HS-27A (cell line): ENCODE results near the gene NAP1L1.

Source experiments
- DNase-seq: peaks from one replicate; pipeline ENCODE4 v3.0.0-alpha.2; 2012; ENCODE audit warnings: low read depth, missing footprints

Gene NAP1L1

DNA sequence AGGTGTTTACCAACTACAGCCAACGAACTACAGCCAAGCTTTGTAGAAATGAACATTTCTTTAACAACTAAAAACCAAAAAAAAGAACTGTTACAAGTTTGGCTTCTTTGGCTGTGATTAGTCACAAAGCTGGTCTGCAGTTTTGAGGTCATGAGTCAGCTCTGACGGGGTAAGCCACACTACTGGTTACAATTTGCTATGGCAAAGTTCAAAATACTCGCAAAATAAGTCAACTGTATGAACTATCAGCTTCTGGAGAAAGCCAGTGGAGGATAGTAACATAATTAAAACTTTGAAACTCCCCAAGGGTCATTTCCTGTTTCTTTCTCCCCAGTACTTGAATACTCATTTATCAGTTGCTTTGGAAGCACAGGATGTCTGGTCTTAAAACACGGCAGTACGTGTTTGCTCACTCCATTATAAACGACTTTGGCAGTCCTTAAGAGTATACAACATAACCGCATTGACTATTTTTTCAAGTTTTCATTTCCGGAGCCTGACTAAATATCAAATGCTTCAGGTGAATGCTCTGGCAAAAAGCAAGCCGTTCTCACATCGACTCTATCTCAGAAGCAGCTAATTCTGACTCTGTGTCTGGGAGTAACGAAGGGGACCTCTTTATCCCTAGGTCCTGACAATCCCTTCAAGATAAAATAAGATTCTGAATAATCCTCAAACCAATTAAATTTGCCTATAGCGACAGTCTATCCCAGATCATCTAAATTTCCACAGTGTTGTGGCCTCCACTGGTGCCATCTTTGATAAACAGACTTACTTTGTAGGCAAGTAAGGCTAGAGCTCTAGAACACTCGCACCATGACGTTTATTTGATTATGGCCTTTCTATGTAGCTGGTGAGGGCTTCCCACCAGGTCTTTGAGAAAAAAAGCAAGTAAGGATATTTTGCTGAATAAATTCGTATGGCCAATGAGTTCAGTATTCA lies 63.5 kb downstream of the NAP1L1 start:
- peak; percentile 91 for DNase-seq

DNA sequence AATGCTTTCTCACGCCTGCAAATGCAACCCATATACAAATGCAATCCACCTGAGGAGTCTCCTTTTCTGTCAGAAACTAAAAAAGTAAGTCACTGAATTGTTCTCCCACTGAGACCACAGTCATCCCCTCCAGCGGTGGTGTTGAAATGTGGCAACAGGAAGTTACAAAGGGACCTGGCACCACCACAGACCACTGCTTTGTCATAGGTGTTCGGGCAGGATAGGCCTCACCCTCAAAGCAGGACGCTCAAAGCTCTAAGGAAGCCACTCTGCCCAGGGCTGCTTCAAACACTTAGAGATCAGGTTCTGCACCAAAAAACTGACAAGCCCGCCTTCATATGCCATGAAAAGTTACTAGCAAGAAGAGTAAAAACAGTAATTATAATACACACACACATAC lies 64.2 kb downstream of the NAP1L1 start:
- DNase-seq, result no peak

DNA sequence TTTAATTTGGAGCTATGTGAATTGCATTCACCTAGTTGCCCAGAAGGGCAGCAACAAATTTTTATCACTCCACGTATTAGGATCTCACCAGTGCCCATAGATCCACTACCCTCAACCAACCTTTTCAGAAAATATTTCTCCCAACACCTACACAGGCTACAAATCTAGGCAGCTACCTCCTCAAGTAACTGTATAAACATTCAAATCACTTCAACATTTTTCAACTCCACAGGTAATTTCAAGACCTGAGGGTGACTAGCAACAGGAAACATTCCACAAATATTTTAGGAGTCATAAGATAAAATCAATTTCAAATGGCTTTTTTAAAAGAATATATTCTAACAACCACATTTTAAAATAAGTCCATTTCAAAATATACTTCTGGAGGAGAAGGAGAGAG lies 65.8 kb downstream of the NAP1L1 start:
- no peak for DNase-seq

DNA sequence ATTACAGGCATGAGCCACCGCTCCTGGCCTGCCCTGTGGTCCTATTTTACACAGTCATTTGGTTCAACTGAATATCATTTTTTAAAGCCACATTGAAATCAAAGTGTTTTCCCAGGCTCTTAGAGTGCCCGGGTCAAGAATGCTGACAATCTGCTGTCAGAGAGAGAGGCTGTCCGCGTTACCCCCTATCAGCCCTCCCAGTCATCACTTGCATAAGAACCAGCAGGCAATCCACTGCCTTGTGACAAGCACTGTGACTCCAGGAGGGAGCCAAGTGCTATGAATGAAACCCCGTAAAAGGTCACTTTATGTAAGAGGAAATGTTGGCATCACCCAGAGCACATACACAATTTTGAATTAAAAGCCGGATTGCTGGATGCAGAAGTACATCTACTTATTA lies 66.4 kb downstream of the NAP1L1 start:
- DNase-seq, result no peak

DNA sequence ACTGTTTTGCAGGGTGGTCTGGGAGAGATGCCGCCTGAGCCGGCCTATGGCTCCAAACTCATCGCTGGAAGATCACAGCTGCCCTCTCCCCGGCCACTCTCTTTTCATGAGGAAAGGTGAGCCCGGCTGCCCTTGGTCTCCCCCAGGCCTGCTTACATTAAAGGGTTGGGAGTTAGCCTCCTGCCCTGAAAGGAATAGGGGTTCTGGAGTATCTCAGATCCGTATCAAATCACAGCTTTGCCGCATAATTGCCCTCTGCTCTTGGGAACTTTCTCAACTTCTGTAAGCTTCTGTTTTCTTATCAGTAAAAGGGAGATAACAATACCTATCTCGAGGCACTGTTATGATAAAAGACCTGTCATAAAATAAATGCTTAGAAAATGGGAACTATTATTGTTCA lies 70.5 kb downstream of the NAP1L1 start:
- no peak for DNase-seq

DNA sequence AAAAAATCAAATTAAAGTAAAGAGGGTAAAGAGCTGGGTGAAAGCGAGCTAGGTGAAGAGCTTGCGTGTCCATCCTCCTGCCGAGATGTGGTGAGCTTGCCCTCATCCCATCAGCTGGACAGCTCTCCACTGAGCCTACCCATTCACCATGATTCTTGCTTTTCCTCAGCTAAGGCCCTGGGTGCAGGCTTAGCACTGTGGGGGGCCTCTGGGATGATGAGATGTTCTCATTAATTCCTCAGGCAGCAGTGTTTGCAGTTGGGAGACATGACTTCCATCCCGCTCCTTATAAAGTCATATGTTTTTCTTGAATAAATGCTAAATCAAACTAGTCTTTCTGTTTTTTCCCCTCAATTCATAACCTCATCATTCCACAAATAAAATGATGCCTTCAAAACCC lies 70.9 kb downstream of the NAP1L1 start:
- no peak for DNase-seq

DNA sequence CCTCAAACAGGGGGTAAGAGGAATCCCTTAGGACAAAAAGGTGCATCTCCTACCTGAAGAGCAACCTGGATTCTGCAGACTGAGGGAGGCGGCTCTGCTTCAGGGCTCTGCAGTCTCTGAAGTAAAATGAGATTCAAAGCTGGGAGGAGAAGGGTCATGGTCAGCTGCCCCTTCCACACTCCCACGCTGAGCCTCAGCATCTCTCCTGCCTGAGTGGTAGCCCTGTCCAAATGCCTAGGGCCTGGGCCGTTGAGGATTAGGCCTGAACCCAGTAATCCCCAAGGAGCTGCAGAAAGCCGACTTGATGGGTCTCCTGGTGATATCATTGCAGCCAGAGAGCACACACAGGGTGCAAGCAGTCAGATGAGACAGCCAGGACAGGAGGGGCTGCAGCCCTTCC lies 71.8 kb downstream of the NAP1L1 start:
- no peak for DNase-seq

DNA sequence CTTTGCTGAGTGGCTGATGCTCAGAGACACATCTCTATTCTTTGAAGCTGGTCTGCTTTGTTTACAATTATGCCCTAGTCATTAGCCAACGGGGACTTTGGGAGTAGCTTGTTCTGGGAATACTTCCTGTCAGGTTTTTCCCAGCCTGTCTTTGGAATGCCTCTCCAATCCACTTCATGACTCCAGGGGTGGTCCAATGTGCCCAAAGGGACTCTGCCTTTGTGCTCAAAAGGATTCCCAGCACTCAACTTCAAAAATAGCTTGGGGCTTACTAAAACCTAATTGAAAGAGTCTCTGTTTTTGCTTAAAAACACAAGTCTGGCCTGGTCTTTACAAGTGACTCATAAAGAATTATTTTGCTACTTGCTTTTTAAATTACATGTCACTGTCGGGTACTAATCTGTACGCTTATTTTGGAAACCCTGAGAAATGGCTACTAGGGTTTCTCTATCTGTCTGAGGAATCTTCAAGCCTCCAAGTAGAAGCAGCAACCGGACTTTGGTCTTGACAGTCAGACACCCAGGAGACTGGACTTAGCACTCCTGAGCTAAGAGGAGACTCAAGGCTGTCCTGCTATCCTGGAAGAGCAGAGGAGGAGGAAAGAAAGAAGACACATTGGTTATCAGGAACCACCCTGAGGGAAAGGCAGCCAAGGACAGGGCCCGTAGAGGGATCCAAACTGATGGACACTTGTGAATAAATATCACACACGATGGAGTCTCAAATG lies 73.6 kb downstream of the NAP1L1 start:
- DNase-seq, result no peak

DNA sequence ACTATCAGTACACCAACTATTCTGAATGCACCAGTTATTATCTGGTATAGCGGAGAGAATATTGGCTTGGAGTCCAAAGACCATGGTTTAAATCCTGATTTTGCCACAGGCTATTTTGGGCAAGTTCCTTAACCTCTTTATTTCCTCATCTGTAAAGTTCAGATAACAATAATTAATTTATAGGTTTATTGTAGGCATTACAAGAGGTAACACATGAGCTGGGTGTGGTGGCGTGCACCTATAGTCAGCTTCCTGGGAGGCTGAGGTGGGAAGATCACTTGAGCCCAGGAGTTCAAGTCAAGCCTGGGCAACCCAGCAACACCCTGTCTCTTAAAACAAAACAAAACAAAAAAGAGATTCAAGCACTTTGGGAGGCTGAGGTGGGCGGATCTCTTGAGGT lies 76.1 kb downstream of the NAP1L1 start:
- no peak for DNase-seq

DNA sequence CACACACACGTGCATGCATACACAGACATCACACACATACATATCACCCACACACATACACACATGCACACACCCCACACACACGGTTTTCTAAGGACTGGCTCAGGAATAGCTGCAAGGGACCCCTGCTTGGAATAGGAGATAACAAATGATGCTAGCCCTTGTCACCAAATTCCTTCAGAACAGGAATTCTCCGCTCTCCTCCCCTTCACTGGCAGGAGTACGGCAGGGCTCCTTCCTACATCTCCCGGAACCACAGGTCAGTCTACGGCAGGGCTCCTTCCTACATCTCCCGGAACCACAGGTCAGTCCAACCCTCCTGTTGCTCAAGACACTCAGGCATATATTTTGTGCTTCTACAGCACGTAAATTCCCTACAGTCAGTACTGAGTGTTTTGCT lies 76.8 kb downstream of the NAP1L1 start:
- DNase-seq, result no peak

DNA sequence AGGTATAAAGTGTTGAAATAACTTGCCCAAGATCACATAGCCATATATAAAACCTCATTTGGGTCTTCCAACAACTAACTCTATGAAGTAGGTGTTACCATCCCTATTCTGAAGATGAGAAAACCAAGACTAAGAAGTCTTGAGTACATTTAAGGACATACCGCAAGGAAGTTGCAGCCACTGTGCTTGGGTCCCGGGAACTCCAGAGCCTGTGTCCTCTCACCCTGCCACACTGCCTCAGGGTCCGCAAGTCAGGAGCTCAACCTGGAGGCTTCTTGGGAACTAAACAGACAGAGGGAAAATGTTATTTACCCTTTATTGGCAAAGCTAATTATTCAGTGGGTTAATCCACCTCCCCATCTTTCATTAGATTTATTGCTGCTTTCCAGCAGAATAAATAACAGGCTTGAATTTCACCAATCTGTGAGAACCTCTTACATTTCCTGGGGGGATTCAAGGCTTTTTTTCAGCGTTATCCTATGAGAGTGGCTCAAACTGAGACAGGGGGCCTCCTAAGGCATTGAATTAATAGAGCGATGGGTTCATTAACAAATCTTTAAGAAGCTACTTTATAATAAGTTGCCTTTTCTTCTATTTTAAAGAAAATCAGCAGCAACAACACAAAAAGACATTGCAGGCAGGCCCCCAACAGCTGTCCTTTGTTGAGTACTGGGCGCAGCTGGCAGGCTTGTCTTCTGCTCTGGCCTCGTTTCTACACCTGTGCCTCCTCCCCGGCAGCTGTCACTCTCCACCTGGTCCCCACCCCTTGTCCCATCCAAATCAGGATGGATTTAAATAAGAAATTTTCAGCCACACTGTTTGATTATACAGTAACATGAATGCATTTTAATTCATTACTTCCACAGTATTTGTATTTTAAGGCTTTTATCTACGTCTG lies 78.2 kb downstream of the NAP1L1 start:
- DNase-seq, result no peak

DNA sequence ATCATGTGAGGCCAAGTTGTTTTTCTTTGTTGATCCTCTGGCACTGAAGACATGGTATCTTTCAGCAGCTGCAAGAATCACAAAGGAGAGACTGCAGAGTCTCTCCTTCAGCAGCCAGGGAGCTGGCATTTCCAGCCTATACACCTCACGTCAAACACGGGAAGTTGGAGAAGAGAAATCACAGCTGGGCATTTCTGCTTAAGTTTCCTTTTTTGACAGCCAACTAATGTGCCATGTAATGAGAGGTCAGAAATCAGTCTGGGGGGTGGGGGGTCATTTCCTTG lies 81.2 kb downstream of the NAP1L1 start:
- no peak for DNase-seq

DNA sequence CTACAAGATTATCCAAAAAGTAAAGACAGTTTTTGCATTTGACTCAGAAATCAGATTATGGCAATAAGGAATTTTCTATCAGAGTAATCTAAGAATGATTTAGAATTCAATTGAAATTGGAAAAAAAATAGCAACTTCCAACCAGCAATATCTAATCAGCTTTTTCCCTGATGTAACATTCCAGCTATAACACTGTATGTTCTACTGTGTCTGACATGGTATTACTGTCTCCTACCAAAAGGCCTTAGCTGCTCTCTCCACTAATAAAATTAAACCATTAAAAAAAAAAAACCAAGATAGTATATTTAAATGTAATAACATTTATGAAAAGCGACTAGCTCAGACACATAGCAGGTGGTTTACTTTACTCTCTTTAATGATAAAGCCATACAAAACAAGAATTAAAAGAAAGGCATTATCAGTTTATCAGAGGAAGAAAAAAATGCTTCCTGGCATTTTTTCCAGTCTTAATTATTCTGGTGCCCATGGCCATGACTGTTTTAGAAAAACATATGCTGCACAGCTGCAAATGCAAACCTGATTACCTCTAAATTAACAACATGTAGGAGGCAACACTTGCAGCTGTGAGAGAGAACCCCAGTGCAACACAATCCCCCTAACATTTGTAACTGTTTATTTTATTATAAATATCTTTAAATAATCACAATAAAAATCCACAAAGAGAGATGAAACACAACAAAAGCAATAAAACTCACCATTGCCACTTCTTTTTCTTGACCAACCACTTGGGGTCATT lies 81.7 kb downstream of the NAP1L1 start:
- DNase-seq, result no peak

DNA sequence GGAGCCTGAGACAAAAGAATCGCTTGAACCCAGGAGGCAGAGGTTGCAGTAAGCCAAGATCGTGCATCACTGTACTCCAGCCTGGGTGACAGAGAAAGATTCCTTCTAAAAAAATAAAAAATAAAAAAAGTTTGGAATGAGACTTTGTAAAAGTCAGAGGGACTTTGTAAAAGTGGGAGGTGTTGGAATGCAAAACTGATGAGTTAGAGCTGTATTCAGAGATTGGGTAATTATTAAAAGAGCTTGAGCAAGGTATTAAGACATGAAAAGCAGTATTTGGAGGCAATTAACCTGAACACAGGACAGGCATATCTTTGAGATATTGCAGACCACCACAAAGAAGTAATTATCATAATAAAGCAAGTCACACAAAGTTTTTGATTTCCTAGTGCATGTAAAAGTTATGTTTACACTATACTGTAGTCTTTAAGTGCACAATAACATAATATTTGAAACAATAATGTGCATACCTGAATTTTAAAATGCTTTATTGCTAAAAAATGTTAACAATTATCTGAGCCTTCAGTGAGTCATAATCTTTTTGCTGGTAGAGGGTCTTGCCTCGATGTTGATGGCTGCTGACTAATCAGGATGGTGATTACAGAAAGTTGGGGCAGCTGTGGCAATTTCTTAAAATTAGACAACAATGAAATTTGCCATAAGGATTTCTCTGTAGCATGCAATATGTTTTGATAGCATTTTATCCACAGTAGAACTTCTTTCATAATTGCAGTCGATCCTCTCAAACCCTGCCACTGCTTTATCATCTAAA lies 86.0 kb downstream of the NAP1L1 start:
- DNase-seq, result no peak

DNA sequence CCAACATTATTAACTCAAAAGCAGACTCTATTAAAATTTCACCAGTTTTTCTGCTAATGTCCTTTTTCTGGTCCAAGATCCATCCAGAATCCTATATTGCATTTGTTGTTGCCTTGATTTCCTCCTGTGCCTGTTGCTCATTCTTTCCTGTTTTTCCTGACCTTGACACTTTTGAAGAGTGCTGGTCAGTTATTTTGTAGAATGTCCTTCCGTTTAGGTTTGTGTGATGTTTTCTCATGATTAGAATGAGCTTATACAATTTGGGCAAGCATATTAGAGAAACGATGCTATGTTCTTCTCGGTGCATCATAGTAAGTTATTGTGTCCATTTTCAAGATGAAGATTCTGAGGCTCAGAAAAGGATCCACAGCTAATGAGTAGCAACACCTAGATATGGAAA lies 86.8 kb downstream of the NAP1L1 start:
- no peak for DNase-seq

DNA sequence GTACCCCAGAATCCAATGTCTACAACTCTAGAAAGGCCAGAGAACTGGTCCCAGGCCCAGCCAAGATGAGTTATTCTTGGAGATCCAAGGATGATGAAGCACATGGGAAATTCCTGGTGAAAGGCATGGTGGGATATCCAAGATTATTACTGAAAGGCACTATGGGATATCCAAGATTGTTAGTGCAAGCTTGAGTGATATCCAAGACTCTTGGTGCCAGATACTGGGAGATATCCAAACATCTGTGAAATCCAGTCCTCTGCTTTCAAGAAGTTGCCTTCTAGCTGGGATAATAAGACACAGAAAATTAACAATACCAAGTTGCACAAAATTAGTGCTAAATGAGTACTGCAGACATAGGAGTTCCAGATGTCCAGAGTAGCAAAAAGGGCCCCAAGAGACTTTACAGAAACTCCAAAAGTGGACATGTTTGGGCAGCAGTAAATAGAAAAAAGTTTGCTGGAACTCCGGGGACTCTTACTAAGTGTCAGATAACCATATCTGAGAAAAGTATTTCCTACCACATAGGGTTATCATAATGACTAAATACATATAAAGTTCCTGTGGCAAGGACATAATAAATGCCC lies 87.5 kb downstream of the NAP1L1 start:
- no peak for DNase-seq

DNA sequence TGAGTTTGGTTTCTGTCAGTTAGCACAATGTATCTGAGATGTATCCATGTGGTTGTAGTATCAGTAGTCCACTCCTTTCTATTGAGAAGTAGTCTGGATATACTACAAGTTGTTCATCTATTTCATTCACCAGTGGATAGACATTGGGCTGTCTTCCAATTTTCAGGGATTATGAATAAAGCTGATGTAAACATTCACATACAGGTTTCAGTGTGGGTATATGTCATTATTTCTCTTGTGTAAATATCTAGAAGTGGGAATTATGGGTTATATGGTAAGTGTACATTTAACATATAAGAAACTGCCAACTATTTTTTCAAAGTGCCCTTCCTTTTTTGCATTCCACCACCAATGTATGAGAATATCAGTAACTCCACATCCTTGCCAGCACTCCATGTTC lies 88.8 kb downstream of the NAP1L1 start:
- DNase-seq, result no peak

DNA sequence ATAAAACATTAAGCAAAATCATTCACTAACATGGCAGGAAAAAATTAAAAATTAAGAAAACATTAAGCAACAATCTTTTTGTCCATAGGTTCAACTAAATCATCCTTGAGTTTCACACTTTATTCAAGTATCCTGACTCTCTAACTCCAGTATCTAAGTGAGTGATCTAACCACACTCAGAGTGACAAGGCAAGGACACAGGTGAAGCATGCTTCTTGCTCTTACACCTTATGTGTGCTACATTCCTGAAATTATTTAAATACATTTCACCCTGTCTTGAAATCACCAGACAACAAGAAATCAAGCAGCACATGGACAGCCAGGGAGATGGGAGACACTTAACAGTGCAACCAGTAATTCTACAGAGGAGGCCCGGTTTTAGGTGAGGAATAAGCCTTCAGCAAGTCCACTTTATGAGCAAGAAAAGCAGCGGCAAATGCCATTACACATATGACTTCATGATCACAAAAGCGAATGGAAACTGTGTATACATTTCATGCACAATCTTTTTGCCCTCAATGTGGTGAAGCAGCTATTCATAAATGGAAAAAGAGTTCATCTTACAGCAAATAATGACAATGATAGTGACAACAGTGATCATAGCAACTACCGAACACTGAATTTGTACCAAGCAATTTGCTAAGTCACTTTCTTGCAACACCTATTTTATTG lies 90.3 kb downstream of the NAP1L1 start:
- no peak for DNase-seq

DNA sequence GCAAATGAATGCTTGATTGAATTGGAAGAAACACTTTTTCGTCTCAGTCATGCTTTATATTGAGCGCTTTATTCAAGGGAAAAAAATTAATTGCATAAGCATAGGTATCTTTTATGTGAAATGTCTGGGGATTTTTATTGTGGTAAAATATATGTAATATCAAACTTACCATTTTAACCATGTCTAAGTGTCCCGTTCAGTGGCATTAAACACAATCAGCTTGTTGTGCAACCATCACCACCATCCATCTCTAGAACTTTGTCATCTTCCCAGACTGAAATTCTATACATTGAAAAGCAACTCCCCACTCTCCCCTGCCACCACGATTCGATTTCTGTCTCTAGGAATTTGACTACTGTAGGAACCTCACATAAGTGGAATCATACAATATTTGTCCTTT lies 92.7 kb downstream of the NAP1L1 start:
- DNase-seq, result no peak
